Activated CD8-positive, alpha-beta T cell treated with anti-CD3 and anti-CD28 coated beads, Interleukin-2, amount 10 ng/mL, durations not matched to agents 7 days and 5 days (primary cell): ENCODE data around the gene ZBTB7C. TPM values are rescaled to one million over a fixed set of nuclear protein-coding genes. Genes with fewer than 3 reads are reported as not detected.

Source experiments
- ATAC-seq: fragments of 150-1000 bp; cut with Tn5 transposase; one replicate; pipeline ENCODE4 v1.10.0; 2021; ENCODE audit warnings: moderate library complexity
- CTCF ChIA-PET: fragments of 350-600 bp; sonication (Branson Sonifier 250); formaldehyde crosslinking; loops from one replicate; lab custom pipeline; 2021; ENCODE audit warnings: antibody characterized with exemption; lab: Charles Lee
- POLR2A ChIA-PET: fragments of 350-600 bp; sonication (Branson Sonifier 250); formaldehyde crosslinking; loops from one replicate; lab custom pipeline; 2021; ENCODE audit warnings: antibody characterized with exemption; lab: Charles Lee
- DNase-seq: peaks from one replicate; pipeline ENCODE4 v3.0.0-alpha.2; 2020
- H3K27ac Mint-ChIP-seq: one replicate; pipeline ENCODE4 v1.8.0; 2021; ENCODE audit warnings: mild to moderate bottlenecking, mixed read lengths
- H3K27me3 Mint-ChIP-seq: one replicate; pipeline ENCODE4 v1.8.0; 2021; ENCODE audit warnings: low read depth, mixed read lengths
- H3K36me3 Mint-ChIP-seq: one replicate; pipeline ENCODE4 v1.8.0; 2021; ENCODE audit warnings: low read depth, mixed read lengths
- H3K4me1 Mint-ChIP-seq: one replicate; pipeline ENCODE4 v1.8.0; 2021; ENCODE audit warnings: low read depth, mixed read lengths
- H3K4me3 Mint-ChIP-seq: one replicate; pipeline ENCODE4 v1.8.0; 2021; ENCODE audit warnings: mild to moderate bottlenecking, mixed read lengths
- H3K9me3 Mint-ChIP-seq: one replicate; pipeline ENCODE4 v1.8.0; 2022; ENCODE audit warnings: mixed read lengths; ENCODE audit not compliant: insufficient read depth
- total RNA-seq, 2 experiments: library from RNA; stranded (reverse); gene quantifications; one replicate each; pipeline ENCODE4 v1.2.3, GENCODE V29; 2021

The ZBTB7C gene
- total RNA-seq, 2 experiments from 2014 or later = not detected

GRCh38 chr18:48313792-48314191, 95.4 kb downstream of the ZBTB7C start:
- Mint-ChIP-seq H3K27me3 (peaks cover 5% of the 10 kb centered on the region), H3K27ac (no peak overlapping the region), H3K36me3 (no peaks in the 10 kb centered on the region), H3K9me3 (no peaks in the 10 kb centered on the region), H3K4me1 (no peaks in the 10 kb centered on the region), H3K4me3 (no peak overlapping the region)
- CTCF ChIA-PET = no interaction called here
- POLR2A ChIA-PET = no interaction called here
- DNase-seq = no peak
- ATAC-seq = no peak

DNA sequence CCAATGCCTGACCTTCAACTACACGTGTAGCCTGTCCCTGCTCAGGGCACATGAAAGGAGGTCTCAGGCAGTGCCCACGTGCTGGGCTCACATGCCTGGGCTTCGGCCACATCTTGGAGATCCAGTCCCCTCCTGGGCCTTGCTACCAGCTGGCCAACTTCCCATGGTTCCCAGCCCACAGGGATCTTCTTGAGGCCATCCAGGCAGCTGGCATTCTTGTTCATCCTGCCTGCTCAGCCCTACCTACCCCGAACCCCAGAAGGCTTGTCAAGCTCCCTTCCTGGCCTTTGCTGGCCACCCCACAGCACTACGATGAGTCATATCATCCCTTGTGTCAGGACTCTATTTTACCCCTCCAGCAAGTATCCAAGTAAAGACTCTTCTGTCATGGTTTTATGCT, 97.1 kb downstream of the ZBTB7C start:
- CTCF ChIA-PET = no interaction called here

GRCh38 chr18:48310999-48311398, 98.2 kb downstream of the ZBTB7C start:
- ChIA-PET POLR2A (no interaction called here), CTCF (no interaction called here)
- H3K9me3 Mint-ChIP-seq = no peaks in the 10 kb centered on the region
- no peak overlapping the region for H3K27ac Mint-ChIP-seq
- ATAC-seq (no peak), DNase-seq (no peak)
- H3K36me3 Mint-ChIP-seq = no peaks in the 10 kb centered on the region
- no peaks in the 10 kb centered on the region for H3K4me1 Mint-ChIP-seq
- H3K4me3 Mint-ChIP-seq = no peak overlapping the region
- peaks cover 5% of the 10 kb centered on the region for H3K27me3 Mint-ChIP-seq

More for the DNA sequence above, 97.1 kb downstream of the ZBTB7C start:
- no peaks in the 10 kb centered on the region for H3K4me1 Mint-ChIP-seq
- no peak for DNase-seq
- H3K36me3 Mint-ChIP-seq = no peaks in the 10 kb centered on the region
- POLR2A ChIA-PET = no interaction called here
- H3K27ac Mint-ChIP-seq = no peak overlapping the region
- no peaks in the 10 kb centered on the region for H3K9me3 Mint-ChIP-seq
- H3K4me3 Mint-ChIP-seq = no peak overlapping the region
- H3K27me3 Mint-ChIP-seq = peaks cover 5% of the 10 kb centered on the region
- no peak for ATAC-seq

DNA sequence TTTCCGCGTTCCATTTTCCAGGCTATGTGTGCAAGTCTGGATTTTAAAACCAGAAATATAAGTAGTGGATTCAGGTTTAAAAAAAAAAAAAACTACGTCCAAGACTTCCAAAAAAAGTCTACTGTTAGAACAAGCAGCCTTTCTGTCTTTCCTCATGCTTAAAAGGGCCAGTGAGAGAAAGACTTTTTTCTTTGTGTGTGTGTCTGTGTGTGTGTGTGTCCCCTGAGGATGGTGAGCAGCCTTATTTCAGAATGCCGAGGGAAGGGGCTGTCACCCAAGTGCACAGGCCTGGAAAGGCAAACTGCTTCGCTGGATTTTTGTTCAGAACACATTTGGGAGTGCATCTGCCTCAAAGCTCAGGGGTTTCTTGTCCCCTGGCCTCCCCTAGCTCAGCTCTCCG, 98.8 kb downstream of the ZBTB7C start:
- ATAC-seq = no peak
- ChIA-PET POLR2A (no interaction called here), CTCF (no interaction called here)
- Mint-ChIP-seq H3K9me3 (no peaks in the 10 kb centered on the region), H3K36me3 (no peaks in the 10 kb centered on the region), H3K27me3 (peaks cover 5% of the 10 kb centered on the region), H3K4me3 (no peak overlapping the region), H3K4me1 (no peaks in the 10 kb centered on the region), H3K27ac (no peak overlapping the region)
- DNase-seq = no peak

DNA sequence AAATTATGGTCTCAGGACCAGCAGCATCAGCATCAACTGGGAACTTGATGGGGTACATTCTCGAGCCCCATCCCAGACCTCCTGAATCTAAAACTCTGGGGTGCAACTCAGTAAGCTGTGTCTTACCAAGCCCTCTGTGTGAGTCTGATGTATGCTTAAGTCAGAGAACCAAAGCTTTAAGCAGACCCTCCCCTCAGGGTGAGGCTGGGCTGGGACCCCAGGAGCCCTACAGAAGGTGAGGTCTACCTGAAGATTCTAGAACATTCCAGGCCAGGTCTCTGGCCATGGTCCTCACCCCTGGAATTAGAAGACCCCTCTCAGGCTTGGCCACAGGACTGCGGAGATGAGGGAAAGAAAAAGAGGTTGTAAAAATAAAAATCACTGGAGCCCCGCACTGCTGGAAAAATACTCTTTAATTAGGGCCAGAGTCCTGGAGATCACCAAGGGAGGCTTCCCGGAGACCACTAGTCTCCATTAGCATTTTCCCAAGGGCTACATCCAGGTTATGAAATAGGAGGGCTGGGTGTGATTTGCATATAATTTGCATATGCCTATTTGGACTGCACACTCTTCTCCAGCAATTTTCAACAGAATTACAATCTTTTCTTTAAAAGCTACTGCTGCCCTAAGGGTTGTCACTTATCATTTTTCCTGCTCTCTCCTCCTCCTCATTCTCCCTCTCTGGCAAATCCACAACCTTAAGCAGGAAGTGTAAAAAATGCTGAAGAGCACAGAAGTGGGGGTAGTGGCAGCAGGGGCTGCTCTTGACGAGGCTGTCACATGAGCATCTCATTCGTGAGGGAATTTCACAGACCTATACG, 100.2 kb downstream of the ZBTB7C start:
- DNase-seq (no peak), ATAC-seq (no peak)
- Mint-ChIP-seq H3K9me3 (no peaks in the 10 kb centered on the region), H3K4me3 (no peak overlapping the region), H3K4me1 (no peaks in the 10 kb centered on the region), H3K27me3 (peaks cover under 1% of the 10 kb centered on the region), H3K36me3 (no peaks in the 10 kb centered on the region), H3K27ac (no peak overlapping the region)
- ChIA-PET POLR2A (no interaction called here), CTCF (no interaction called here)

DNA sequence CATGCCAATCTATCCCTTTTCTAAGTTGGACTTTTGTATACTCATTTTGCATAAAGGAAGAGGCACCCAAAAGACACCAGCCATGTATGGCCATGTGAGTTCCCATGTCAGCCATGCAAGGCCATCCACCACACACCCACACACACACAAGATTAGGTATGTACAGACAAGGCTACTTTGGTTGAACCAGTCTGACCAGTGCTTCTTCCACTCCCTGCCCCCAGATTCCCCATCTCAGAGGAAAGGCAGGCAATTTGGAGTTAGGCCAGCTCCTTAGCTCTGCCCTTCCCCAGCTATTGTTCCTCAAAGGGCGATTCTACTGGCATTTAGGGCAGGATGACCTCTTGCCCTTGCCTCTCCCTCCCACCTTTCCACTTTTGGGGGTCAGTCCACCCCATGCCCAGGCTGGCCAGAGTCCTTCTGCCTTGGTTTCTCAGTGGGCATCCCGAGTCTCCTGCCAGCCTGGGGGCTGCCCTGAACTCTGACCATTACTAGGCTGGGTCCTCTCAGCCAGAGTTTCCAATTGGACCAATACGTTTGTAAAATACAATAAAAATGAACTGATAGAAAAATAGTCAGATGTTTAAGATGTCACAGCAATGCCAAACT, 101.1 kb downstream of the ZBTB7C start:
- Mint-ChIP-seq H3K36me3 (no peaks in the 10 kb centered on the region), H3K9me3 (no peaks in the 10 kb centered on the region), H3K4me1 (no peaks in the 10 kb centered on the region), H3K27me3 (no peaks in the 10 kb centered on the region), H3K27ac (no peak overlapping the region), H3K4me3 (no peak overlapping the region)
- POLR2A ChIA-PET = no interaction called here
- CTCF ChIA-PET = no interaction called here
- ATAC-seq (no peak), DNase-seq (no peak)

GRCh38 chr18:48306838-48307237, 102.3 kb downstream of the ZBTB7C start:
- Mint-ChIP-seq H3K4me1 (no peaks in the 10 kb centered on the region), H3K27ac (no peak overlapping the region), H3K27me3 (no peaks in the 10 kb centered on the region), H3K9me3 (no peaks in the 10 kb centered on the region), H3K4me3 (no peak overlapping the region), H3K36me3 (no peaks in the 10 kb centered on the region)
- no peak for ATAC-seq
- ChIA-PET POLR2A (no interaction called here), CTCF (no interaction called here)
- no peak for DNase-seq

- CTCF ChIA-PET = no interaction called here
- ATAC-seq (no peak), DNase-seq (no peak)
- Mint-ChIP-seq H3K27ac (no peak overlapping the region), H3K36me3 (no peaks in the 10 kb centered on the region), H3K9me3 (no peaks in the 10 kb centered on the region), H3K27me3 (no peaks in the 10 kb centered on the region), H3K4me1 (peaks cover 5% of the 10 kb centered on the region), H3K4me3 (no peak overlapping the region)
- POLR2A ChIA-PET = interaction anchor here (0.5 kb wide), 2 partner anchors 160 to 1505 kb away, joined by 3 to 4 read pairs; no protein-coding TSS in a partner anchor
These were observed 104.1 kb downstream of the ZBTB7C start for GRCh38 chr18:48304906-48305693.

DNA sequence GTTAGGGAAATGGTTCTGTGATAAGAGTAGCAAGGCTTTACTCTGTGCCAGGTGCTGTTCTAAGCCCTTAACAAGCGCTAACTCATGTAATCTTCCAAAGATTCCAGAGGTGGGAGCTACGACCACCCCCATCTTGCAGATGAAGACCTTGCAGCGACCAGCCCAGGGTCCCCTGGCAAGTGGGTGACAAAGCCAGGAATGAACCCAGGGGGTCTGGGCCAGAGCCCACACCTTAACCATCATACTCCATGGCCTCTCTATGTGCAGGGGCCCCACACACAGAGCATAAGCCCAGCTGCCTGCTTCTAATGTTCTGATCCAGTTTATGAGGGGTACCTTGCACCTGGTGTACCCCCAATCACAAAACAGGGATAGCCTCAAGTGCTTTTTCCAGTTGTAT, 105.3 kb downstream of the ZBTB7C start:
- CTCF ChIA-PET = no interaction called here
- Mint-ChIP-seq H3K9me3 (no peaks in the 10 kb centered on the region), H3K4me1 (peaks cover 6% of the 10 kb centered on the region), H3K27me3 (no peaks in the 10 kb centered on the region), H3K36me3 (no peaks in the 10 kb centered on the region), H3K27ac (no peak overlapping the region), H3K4me3 (no peak overlapping the region)
- POLR2A ChIA-PET = no interaction called here
- ATAC-seq (no peak), DNase-seq (no peak)

GRCh38 chr18:48302736-48303135, 106.4 kb downstream of the ZBTB7C start:
- peaks cover 6% of the 10 kb centered on the region for H3K4me1 Mint-ChIP-seq
- ATAC-seq (no peak), DNase-seq (no peak)
- H3K36me3 Mint-ChIP-seq = no peaks in the 10 kb centered on the region
- ChIA-PET POLR2A (no interaction called here), CTCF (no interaction called here)
- H3K4me3 Mint-ChIP-seq = no peak overlapping the region
- no peak overlapping the region for H3K27ac Mint-ChIP-seq
- no peaks in the 10 kb centered on the region for H3K27me3 Mint-ChIP-seq
- H3K9me3 Mint-ChIP-seq = no peaks in the 10 kb centered on the region

GRCh38 chr18:48300463-48300961, 108.7 kb downstream of the ZBTB7C start:
- ChIA-PET POLR2A (no interaction called here), CTCF (no interaction called here)
- peak; percentile 39 for DNase-seq
- Mint-ChIP-seq H3K27ac (peak overlapping the region; percentile 74), H3K36me3 (no peaks in the 10 kb centered on the region), H3K27me3 (no peaks in the 10 kb centered on the region), H3K9me3 (no peaks in the 10 kb centered on the region), H3K4me1 (peaks cover 6% of the 10 kb centered on the region), H3K4me3 (no peak overlapping the region)
- ATAC-seq = peak; percentile 33

DNA sequence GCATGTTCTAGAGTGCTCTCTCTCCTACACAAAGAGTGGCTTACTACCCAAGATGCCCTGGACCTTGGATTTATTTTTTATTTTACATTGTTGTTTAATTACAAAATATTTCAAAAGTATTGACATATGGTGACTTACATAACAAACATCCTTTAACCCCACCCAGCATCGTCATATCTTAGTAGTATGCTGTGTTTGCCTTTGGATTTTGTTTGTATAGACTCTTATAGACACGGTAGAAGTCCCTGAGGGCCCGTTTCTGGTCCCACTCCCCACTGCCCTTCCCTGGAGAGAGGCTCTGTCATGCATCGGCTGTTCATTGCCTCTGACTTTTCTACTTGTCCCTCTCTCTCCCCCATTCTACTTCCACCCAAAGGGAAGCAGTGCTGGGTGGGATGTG, 112.0 kb downstream of the ZBTB7C start:
- Mint-ChIP-seq H3K36me3 (no peaks in the 10 kb centered on the region), H3K27ac (no peak overlapping the region), H3K4me1 (peaks cover 6% of the 10 kb centered on the region), H3K27me3 (no peaks in the 10 kb centered on the region), H3K4me3 (no peak overlapping the region), H3K9me3 (no peaks in the 10 kb centered on the region)
- ChIA-PET CTCF (no interaction called here), POLR2A (no interaction called here)
- DNase-seq = no peak
- ATAC-seq = no peak
